SK-N-MC (cell line): ENCODE measurements around the gene CHST13.
A peak's percentile ranks its signal among the peaks of the same experiment; 100 is the strongest.
"Not testable (repeated sequence)": the region's sequence is repeated elsewhere in the genome, so short reads cannot be mapped to it uniquely, and the experiment has no call there.

Experiments used
- DNase-seq: peaks from one replicate; pipeline ENCODE4 v3.0.0-alpha.2; 2011; ENCODE audit warnings: low read depth, low spot score
- H3K27ac ChIP-seq: fragments of 200-600 bp; sonication (generic); 2 replicates; pipeline ENCODE4 v1.5.1; 2016; ENCODE audit warnings: mixed run types
- H3K36me3 ChIP-seq: fragments of 200-600 bp; sonication (generic); 2 replicates; pipeline ENCODE4 v1.6.1; 2017; ENCODE audit warnings: antibody characterized with exemption, low read length, mixed read lengths; ENCODE audit not compliant: insufficient read depth
- H3K4me3 ChIP-seq: fragments of 200-600 bp; sonication (generic); 2 replicates; pipeline ENCODE4 v1.5.1; 2016
- H3K9ac ChIP-seq: fragments of 200-600 bp; sonication (generic); 2 replicates; pipeline ENCODE4 v1.8.0; 2017; ENCODE audit warnings: mixed run types, mixed read lengths; ENCODE audit not compliant: insufficient read length
- H3K9me3 ChIP-seq: fragments of 200-600 bp; sonication (generic); 2 replicates; pipeline ENCODE4 v1.6.1; 2017; ENCODE audit warnings: low read depth, mild to moderate bottlenecking, antibody characterized with exemption, low read length, moderate library complexity, mixed read lengths
- EZH2 ChIP-seq: fragments of 200-600 bp; sonication (generic); IDR thresholded peaks from one replicate; pipeline ENCODE4 v1.6.1; 2017; ENCODE audit warnings: antibody characterized with exemption
- FOXP2 ChIP-seq: optimal IDR thresholded peaks from 2 replicates; pipeline ENCODE3; 2011; ENCODE audit warnings: mild to moderate bottlenecking, moderate library complexity; ENCODE audit not compliant: insufficient read depth; ENCODE audit errors: extremely low read length, control extremely low read depth
- POLR2AphosphoS5 ChIP-seq: IDR thresholded peaks from 2 replicates; pipeline ENCODE4 v1.6.1; 2012; ENCODE audit warnings: mild to moderate bottlenecking, low read depth, low read length, borderline replicate concordance

The CHST13 gene

GRCh38 chr3:126530171-126531050 lies 6.5 kb downstream of the CHST13 start:
- Histone ChIP-seq H3K36me3 (no peaks in the 10 kb centered on the region), H3K4me3 (peak overlapping the region; percentile 45), H3K27ac (no peak overlapping the region)

GRCh38 chr3:126531051-126531330 lies 7.0 kb downstream of the CHST13 start:
- Histone ChIP-seq H3K36me3 (no peaks in the 10 kb centered on the region), H3K27ac (no peak overlapping the region), H3K9me3 (no peaks in the 10 kb centered on the region), H3K4me3 (no peak overlapping the region), H3K9ac (no peak overlapping the region)
- no peak for DNase-seq
- TF ChIP-seq EZH2, result no peak
- no peak for TF ChIP-seq FOXP2
- TF ChIP-seq POLR2AphosphoS5, result no peak

More at GRCh38 chr3:126530171-126531050, 6.5 kb downstream of the CHST13 start:
- Histone ChIP-seq H3K9me3 (no peaks in the 10 kb centered on the region), H3K9ac (peak overlapping the region; percentile 11)
- TF ChIP-seq EZH2 (no peak), POLR2AphosphoS5 (peak; percentile 56; the same call in 1 of the 2 replicates), FOXP2 (peak; percentile 87)
- peak; percentile 66 for DNase-seq

- DNase-seq, result no peak
- H3K27ac ChIP-seq, result no peak overlapping the region
- H3K4me3 ChIP-seq, result no peak overlapping the region
- H3K9me3 ChIP-seq, result no peaks in the 10 kb centered on the region
- TF ChIP-seq FOXP2, result no peak
- TF ChIP-seq POLR2AphosphoS5, result no peak
- no peak for TF ChIP-seq EZH2
- no peaks in the 10 kb centered on the region for H3K36me3 ChIP-seq
- H3K9ac ChIP-seq, result no peak overlapping the region
Observed at GRCh38 chr3:126533506-126533905, 9.6 kb downstream of the CHST13 start.

GRCh38 chr3:126534716-126535115 lies 10.8 kb downstream of the CHST13 start:
- H3K9me3 ChIP-seq, result not testable (repeated sequence)

GRCh38 chr3:126535636-126536035 lies 11.7 kb downstream of the CHST13 start:
- TF ChIP-seq EZH2 (no peak), POLR2AphosphoS5 (no peak), FOXP2 (no peak)
- no peak overlapping the region for H3K4me3 ChIP-seq
- H3K9ac ChIP-seq, result no peak overlapping the region
- H3K36me3 ChIP-seq, result no peaks in the 10 kb centered on the region
- no peaks in the 10 kb centered on the region for H3K9me3 ChIP-seq
- no peak for DNase-seq
- no peak overlapping the region for H3K27ac ChIP-seq

More at GRCh38 chr3:126534716-126535115, 10.8 kb downstream of the CHST13 start:
- not testable (repeated sequence) for DNase-seq, H3K36me3 ChIP-seq, H3K9ac ChIP-seq, H3K27ac ChIP-seq, H3K4me3 ChIP-seq

GRCh38 chr3:126536126-126536525 lies 12.2 kb downstream of the CHST13 start:
- Histone ChIP-seq H3K9me3 (no peaks in the 10 kb centered on the region), H3K36me3 (no peaks in the 10 kb centered on the region), H3K9ac (no peak overlapping the region), H3K27ac (no peak overlapping the region), H3K4me3 (no peak overlapping the region)
- DNase-seq, result no peak
- no peak for TF ChIP-seq FOXP2
- no peak for TF ChIP-seq POLR2AphosphoS5
- no peak for TF ChIP-seq EZH2

- DNase-seq, result no peak
- Histone ChIP-seq H3K36me3 (no peaks in the 10 kb centered on the region), H3K9ac (no peak overlapping the region), H3K9me3 (no peaks in the 10 kb centered on the region), H3K4me3 (no peak overlapping the region), H3K27ac (no peak overlapping the region)
- TF ChIP-seq POLR2AphosphoS5, result no peak
- no peak for TF ChIP-seq EZH2
- no peak for TF ChIP-seq FOXP2
Observed at GRCh38 chr3:126537116-126537729, 13.3 kb downstream of the CHST13 start.

GRCh38 chr3:126537730-126538281 lies 13.9 kb downstream of the CHST13 start:
- Histone ChIP-seq H3K27ac (no peak overlapping the region), H3K9me3 (no peaks in the 10 kb centered on the region), H3K4me3 (no peak overlapping the region), H3K9ac (no peak overlapping the region), H3K36me3 (no peaks in the 10 kb centered on the region)
- DNase-seq, result no peak
- TF ChIP-seq FOXP2 (no peak), POLR2AphosphoS5 (no peak), EZH2 (no peak)
